GM12878 (cell line): ENCODE measurements around the gene ARL9.

ENCODE experiments used
- DPF2 ChIP-seq: fragments of 450-650 bp; IDR thresholded peaks from 2 replicates; pipeline ENCODE4 v1.6.1; 2017; ENCODE audit warnings: mild to moderate bottlenecking
- FOXK2 ChIP-seq: fragments of 450-650 bp; IDR thresholded peaks from 2 replicates; pipeline ENCODE4 v1.6.1; 2017; ENCODE audit warnings: mild to moderate bottlenecking, moderate library complexity
- KDM1A ChIP-seq: fragments of 200-600 bp; sonication (generic); IDR thresholded peaks from 2 replicates; pipeline ENCODE4 v1.6.1; 2016; ENCODE audit warnings: borderline replicate concordance
- NFIC ChIP-seq: IDR thresholded peaks from 2 replicates; pipeline ENCODE4 v1.6.1; 2012; ENCODE audit warnings: low read depth, mild to moderate bottlenecking, inconsistent platforms, low read length, moderate library complexity
- RFX5 ChIP-seq: IDR thresholded peaks from 2 replicates; pipeline ENCODE4 v1.6.1; 2011; ENCODE audit warnings: low read depth, low read length, improper control_type of control experiment
- SIN3A ChIP-seq: IDR thresholded peaks from 2 replicates; pipeline ENCODE4 v1.6.1; 2012; ENCODE audit warnings: low read depth, low read length, improper control_type of control experiment
- TF ChIP-seq, protein P1 (sequence below), 3 experiments: IDR thresholded peaks in 2 of 3; conservative IDR thresholded peaks in 1 of 3; 2 replicates each; pipeline ENCODE4 v1.5.1; 2011; ENCODE audit warnings: low read depth in 3 of 3, low read length in 3 of 3, mild to moderate bottlenecking in 3 of 3, control low read depth in 2 of 3, moderate library complexity in 2 of 3, inconsistent platforms in 1 of 3, mixed read lengths in 1 of 3; ENCODE audit not compliant: control insufficient read depth in 2 of 3, insufficient read depth in 1 of 3; ENCODE audit errors: extremely low read depth in 1 of 3

DNA sequence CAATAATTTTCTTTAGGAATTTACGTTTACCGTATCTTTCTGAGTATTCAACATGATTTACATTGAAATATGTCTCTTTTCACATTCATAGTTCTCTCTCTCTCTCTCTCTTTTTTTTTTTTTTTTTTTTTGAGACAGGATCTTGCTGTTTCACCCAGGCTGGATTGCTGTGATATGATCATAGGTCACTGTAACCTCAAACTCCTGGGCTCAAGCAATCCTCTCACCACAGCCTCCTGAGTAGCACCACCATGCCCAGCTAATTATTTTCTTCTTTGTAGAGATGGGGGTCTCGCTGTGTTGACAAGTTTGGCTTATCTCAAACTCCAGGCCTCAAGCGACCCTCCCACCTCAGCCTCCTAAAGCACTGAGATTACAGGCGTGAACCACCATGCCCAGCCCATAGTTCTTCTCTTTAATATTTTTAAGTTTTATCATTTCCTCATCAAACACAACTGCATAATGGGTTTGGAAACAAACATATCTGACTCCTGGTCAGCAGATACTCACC is 28.3 kb upstream of the ARL9 start:
- no peak for TF ChIP-seq KDM1A
- TF ChIP-seq SIN3A, result no peak
- TF ChIP-seq RFX5, result no peak
- TF ChIP-seq, protein P1, sequence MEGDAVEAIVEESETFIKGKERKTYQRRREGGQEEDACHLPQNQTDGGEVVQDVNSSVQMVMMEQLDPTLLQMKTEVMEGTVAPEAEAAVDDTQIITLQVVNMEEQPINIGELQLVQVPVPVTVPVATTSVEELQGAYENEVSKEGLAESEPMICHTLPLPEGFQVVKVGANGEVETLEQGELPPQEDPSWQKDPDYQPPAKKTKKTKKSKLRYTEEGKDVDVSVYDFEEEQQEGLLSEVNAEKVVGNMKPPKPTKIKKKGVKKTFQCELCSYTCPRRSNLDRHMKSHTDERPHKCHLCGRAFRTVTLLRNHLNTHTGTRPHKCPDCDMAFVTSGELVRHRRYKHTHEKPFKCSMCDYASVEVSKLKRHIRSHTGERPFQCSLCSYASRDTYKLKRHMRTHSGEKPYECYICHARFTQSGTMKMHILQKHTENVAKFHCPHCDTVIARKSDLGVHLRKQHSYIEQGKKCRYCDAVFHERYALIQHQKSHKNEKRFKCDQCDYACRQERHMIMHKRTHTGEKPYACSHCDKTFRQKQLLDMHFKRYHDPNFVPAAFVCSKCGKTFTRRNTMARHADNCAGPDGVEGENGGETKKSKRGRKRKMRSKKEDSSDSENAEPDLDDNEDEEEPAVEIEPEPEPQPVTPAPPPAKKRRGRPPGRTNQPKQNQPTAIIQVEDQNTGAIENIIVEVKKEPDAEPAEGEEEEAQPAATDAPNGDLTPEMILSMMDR (IDR thresholded peaks at IDR 0.05 in 2 of 3, conservative IDR thresholded peaks at IDR 0.05 in 1 of 3; ENCODE audit: control insufficient read depth in 2 of 3, extremely low read depth in 1 of 3, insufficient read depth in 1 of 3, low read depth in 3 of 3, low read length in 3 of 3), result no peak
- TF ChIP-seq FOXK2, result no peak
- no peak for TF ChIP-seq DPF2
- TF ChIP-seq NFIC, result no peak
